Adrenal gland (tissue), 12 donors: ENCODE results near the gene PDE6G. TPM values are rescaled to one million over a fixed set of nuclear protein-coding genes. Genes with fewer than 3 reads are reported as not detected.

ENCODE experiments used
- DNase-seq, 7 donors: peaks; one replicate each; pipeline ENCODE4 v3.0.0-alpha.2; 2019 to 2020
- H3K27ac ChIP-seq, 5 donors: fragments of 200-600 bp; sonication (generic) in 4 of 5; 1 replicate in 3 of 5; 2 replicates in 2 of 5; pipeline versions ENCODE4 v1.5.1 to v1.8.0; 2016 to 2020; ENCODE audit warnings: mild to moderate bottlenecking in 1 of 5
- H3K27me3 ChIP-seq: fragments of 200-600 bp; 2 replicates; pipeline ENCODE4 v1.8.0; 2021
- H3K36me3 ChIP-seq, 2 donors: fragments of 200-600 bp; replicated peaks in 1 of 2; 1 replicate in 1 of 2; 2 replicates in 1 of 2; pipeline versions ENCODE4 v1.5.1 to v1.8.0; 2018 to 2022
- H3K4me1 ChIP-seq, 2 donors: fragments of 200-600 bp; replicated peaks in 1 of 2; 1 replicate in 1 of 2; 2 replicates in 1 of 2; pipeline versions ENCODE4 v1.5.1 to v1.8.0; 2018 to 2021
- H3K4me3 ChIP-seq, 4 donors: fragments of 200-600 bp; sonication (generic) in 3 of 4; one replicate each; pipeline ENCODE4 v1.5.1; 2016 to 2018
- H3K9me3 ChIP-seq, 3 donors: fragments of 200-600 bp; sonication (generic) in 1 of 3; replicated peaks in 1 of 3; 1 replicate in 2 of 3; 2 replicates in 1 of 3; pipeline versions ENCODE4 v1.5.1 to v1.8.0; 2016 to 2021
- CTCF ChIP-seq, 6 experiments: fragments of 450-650 bp in 4 of 6; fragments of 200-600 bp in 2 of 6; sonication (generic) in 1 of 6; IDR thresholded peaks; 1 replicate in 5 of 6; 2 replicates in 1 of 6; pipeline versions ENCODE4 v1.5.1 to v1.8.0; 2016 to 2021; ENCODE audit warnings: antibody characterized with exemption in 6 of 6, mild to moderate bottlenecking in 2 of 6, moderate library complexity in 1 of 6
- POLR2A ChIP-seq, 2 donors: fragments of 450-650 bp; IDR thresholded peaks; one replicate each; pipeline ENCODE4 v1.6.1; 2017; ENCODE audit warnings: antibody characterized with exemption in 2 of 2, mild to moderate bottlenecking in 2 of 2, moderate library complexity in 1 of 2
- WGBS, 4 donors: extraction: QIAGEN DNeasy Blood & Tissue Kit in 2 of 4; methylation state at CpG; one replicate each; pipeline versions ENCODE4 v1.1.5 to v1.1.7; 2013 to 2017; 5-methylcytosine and 5-hydroxymethylcytosine counted together
- intact Hi-C, 2 donors: fragments of 100-400 bp; cut with DNase I; formaldehyde crosslinking; loops; one replicate each; pipeline versions ENCODE4 v1.14.1 to v1.15.0; 2022 to 2023
- polyA plus RNA-seq, 3 donors: library from polyadenylated mRNA; stranded (reverse); fragments of 200-250 nt in 2 of 3; fragments of 350-450 nt in 1 of 3; fragmentation: Illumina TruSeq in 1 of 3; extraction: RNeasy Lipid Tissue Mini Kit (QIAGEN cat#74804) in 1 of 3; gene quantifications; one replicate each; pipeline ENCODE4 v1.2.3, GENCODE V29; 2013 to 2014
- total RNA-seq, 9 donors: library from RNA; depleted of rRNA in 4 of 9; stranded (reverse); fragments of >200 nt in 4 of 9; fragments of 120-200 nt in 1 of 9; fragmentation: NEBNext Ultra II Directional in 1 of 9; extraction: Animal tissue kit (Norgen Biotek cat#: 25700) in 1 of 9; gene quantifications; one replicate each; pipeline versions ENCODE4 v1.1.0 to v1.2.4, GENCODE V29; 2013 to 2023
- donor health status: healthy with polysubstance abuse.
- donor health status: Bipolar disorder and iron deficiency.
- donor health status: DM: yes; HTN: yes; CAD: no.
- donor health status: DM: no; HTN: no; CAD: no.
- donor health status: DM: no; HTN: no; CAD: no.
- donor health status: DM: yes; HTN: yes; CAD: no.

PDE6G gene
- total and polyA plus RNA-seq, 12 donors: 0.35 to 5.9 (median 1.8) TPM; not detected in 3

- DNase-seq: no peak
- TF ChIP-seq CTCF (IDR thresholded peaks at IDR 0.05) (no peak), POLR2A (IDR thresholded peaks at IDR 0.05) (no peak)
- Histone ChIP-seq H3K27ac (no peak overlapping the region), H3K36me3 (no peaks in the 10 kb centered on the region), H3K4me1 (no peaks in the 10 kb centered on the region), H3K4me3 (no peak overlapping the region), H3K27me3 (no peaks in the 10 kb centered on the region), H3K9me3 (no peaks in the 10 kb centered on the region)
- 33 to 64% (median 58%) methylated on average over 4 of the region's 4 CpGs for WGBS, 4 donors
- intact Hi-C loops: no loop called here
Measured at GRCh38 chr17:81656835-81657234, 493 bp upstream of the PDE6G start.

- 50 to 90% (median 79%) methylated on average over 4 to 18 of the region's 18 CpGs for WGBS, 4 donors
- no peaks in the 10 kb centered on the region for H3K4me1 ChIP-seq
- no peaks in the 10 kb centered on the region for H3K36me3 ChIP-seq
- TF ChIP-seq POLR2A (IDR thresholded peaks at IDR 0.05): no peak
- TF ChIP-seq CTCF (IDR thresholded peaks at IDR 0.05): no peak
- intact Hi-C loops: no loop called here
- DNase-seq: no peak
- H3K4me3 ChIP-seq: no peak overlapping the region
- H3K9me3 ChIP-seq: no peaks in the 10 kb centered on the region
- H3K27ac ChIP-seq: no peak overlapping the region
- no peaks in the 10 kb centered on the region for H3K27me3 ChIP-seq
Measured at GRCh38 chr17:81655378-81656117, 794 bp downstream of the PDE6G start.

- Histone ChIP-seq H3K27me3 (peaks cover 22% of the 10 kb centered on the region), H3K4me3 (no peak overlapping the region), H3K4me1 (no peaks in the 10 kb centered on the region), H3K36me3 (no peaks in the 10 kb centered on the region), H3K27ac (no peak overlapping the region), H3K9me3 (no peaks in the 10 kb centered on the region)
- 40 to 55% (median 48%) methylated on average over 8 to 27 of the region's 27 CpGs for WGBS, 4 donors
- intact Hi-C loops: no loop called here
- DNase-seq: no peak
- TF ChIP-seq CTCF (IDR thresholded peaks at IDR 0.05) (no peak), POLR2A (IDR thresholded peaks at IDR 0.05) (no peak)
Measured at GRCh38 chr17:81652906-81653771, 3.2 kb downstream of the PDE6G start.

- Histone ChIP-seq H3K27me3 (peaks cover 30% of the 10 kb centered on the region), H3K4me1 (no peaks in the 10 kb centered on the region), H3K27ac (peak overlapping the region in 1 of 5 donors; percentile 83), H3K4me3 (no peak overlapping the region), H3K9me3 (no peaks in the 10 kb centered on the region), H3K36me3 (no peaks in the 10 kb centered on the region)
- TF ChIP-seq CTCF (IDR thresholded peaks at IDR 0.05) (no peak), POLR2A (IDR thresholded peaks at IDR 0.05) (peak in 1 of 2 donors; percentile 30)
- DNase-seq: peak; percentile 87 to 96 (median 95)
- intact Hi-C loops: no loop called here
- 47 to 90% (median 52%) methylated on average over 6 to 10 of the region's 10 CpGs for WGBS, 4 donors
Measured at GRCh38 chr17:81651692-81652091, 4.7 kb downstream of the PDE6G start.
